Activated CD8-positive, alpha-beta memory T cell treated with anti-CD3 and anti-CD28 coated beads for 1 hour (primary cell): ENCODE data around the gene TMEM37.

Experiments used
- DNase-seq, 2 donors: peaks; one replicate each; pipeline ENCODE4 v3.0.0-alpha.2; 2020; ENCODE audit warnings: low read depth in 1 of 2; ENCODE audit errors: extremely low read depth in 1 of 2

Gene TMEM37

DNA sequence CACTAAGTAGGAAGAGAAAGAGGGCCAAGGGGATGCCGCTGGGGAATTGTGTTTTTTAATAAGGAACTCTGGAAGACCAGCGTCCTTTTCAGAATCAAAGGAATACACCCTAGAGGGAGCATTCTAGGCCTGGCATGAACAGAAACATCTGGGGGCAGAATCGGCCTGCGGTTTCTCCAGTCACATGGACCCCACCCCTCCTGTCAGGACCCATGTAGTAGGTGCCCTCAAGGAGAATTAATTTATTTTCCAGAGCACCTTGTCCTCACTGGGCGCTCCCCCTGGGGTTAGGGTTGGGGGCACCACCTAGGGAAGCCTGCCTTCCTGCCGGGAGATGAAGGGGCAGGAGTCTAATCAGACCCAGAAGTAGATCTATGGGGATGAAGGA lies 44.2 kb downstream of the TMEM37 start:
- no peak for DNase-seq

DNA sequence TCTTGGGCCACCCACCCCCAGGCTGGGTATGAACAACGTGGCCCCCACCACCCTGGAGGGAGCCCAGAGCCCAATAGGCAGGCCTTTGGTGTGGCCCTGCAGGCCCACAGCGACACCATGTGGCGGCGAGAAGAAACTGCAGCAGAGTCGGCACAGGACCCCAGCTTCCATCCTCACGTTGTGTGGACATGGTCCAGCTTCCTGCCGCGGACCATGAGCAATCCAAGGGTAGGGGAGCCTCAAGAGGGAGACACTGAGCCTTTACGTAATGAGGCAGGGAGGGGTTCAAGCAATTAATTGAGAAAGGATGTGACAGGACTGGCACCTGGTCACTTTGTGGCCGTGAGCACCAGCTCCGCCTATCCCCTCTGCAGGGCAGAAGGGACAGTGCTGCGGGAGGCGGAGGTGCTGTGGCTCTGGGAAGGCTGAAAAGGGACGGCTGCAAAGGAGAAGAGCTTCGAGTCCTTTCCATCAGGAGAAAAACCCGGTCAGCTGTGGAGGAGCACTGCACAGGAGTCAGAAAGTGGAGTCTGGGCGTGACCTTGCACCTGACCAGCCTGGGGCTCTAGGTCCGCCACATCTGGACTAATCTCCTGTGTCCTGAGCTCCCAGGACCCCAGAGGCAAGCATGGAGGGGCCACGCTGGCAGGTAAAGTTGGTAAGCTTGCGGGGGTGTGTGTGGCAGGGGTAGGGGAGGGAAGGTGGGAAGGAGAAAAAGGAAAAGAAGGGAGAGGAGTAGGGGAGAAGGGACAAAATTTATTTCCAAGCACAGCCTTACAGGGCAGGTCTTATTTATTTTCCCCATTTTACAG lies 44.9 kb downstream of the TMEM37 start:
- DNase-seq, result no peak

DNA sequence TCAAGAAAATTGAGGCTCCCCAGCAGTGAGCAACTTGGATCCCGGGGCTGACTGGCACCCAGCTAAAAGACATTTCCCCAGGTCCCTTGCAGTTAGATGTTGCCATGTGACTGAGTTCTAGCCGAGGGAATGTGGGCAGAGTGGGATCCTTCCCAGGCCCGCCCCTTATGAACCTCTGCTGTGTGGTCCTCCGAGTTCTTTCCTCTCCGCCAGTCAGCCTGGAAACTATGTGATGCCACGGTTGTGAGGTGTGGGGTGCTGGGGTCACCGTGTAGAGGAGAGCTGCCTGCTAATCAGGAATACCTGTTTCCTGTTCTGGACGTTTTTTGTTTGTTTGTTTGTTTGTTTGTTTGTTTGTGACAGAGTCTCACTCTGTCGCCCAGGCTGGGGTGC lies 45.5 kb downstream of the TMEM37 start:
- no peak for DNase-seq

DNA sequence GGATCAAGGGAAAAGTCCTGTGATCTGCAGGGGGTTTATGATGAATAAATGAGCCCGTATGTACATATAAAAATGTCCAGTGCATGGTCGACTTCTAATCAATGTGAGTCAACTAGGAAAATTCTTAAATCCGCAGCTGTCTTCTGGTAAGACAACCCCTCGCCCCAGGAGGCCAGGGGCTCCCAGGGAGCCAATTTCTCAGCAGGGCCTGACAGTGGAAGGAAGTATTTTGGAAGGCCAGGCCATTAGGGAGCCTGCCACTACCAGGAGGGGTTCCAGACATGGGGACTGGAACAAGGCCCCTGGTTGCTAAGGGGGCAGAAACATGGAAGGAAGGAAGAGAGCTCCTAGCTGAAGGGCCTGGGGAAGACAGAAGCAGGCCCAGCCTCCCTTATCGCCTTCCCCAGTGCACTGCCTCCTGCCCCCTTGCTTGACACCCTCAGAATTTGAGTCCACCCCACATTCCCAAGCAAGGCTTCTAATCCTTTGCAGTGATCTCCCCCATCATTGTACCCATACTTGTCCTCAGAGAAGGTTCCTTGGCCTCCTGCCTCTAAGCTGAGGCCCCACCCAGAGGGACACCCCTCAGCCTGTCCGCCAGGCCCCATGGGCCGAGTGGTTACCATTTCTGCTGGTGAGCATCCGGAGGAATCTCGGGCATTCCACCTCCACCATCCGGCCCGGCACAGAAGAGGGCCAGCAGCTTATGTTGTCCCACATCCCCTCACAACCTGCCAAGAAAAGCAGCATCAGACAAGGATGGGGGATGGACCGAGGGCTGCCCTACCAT lies 46.7 kb downstream of the TMEM37 start:
- DNase-seq, result no peak

DNA sequence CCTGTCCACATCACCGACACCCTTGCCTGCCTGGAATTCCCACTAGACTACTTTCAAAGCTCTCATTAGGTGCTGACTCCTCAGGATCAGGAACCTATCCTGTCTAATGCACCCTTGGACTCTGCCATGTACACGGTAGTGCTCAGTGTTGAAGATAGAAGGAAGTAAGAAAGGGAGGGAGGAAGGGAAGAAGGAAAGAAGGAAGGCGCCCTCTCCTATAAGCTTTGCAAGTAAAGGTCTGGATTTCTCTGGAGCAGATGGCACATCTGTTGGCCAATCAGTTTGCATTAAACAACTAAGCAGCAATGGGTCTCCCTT lies 47.3 kb downstream of the TMEM37 start:
- DNase-seq, result no peak

DNA sequence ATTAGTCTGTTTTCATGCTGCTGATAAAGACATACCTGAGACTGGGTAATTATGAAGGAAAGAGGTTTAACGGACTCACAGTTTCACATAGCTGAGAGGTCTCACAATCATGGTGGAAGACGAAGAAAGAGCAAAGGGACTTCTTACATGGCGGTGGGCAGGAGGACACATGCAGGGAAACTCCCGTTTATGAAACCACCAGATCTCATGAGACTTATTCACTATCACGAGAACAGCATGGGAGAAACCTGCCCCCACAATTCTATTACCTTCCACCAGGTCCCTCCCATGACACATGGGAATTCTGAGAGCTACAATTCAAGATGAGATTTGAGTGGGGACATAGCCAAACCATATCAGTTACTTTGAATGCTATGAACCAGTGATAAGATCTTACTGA lies 48.5 kb downstream of the TMEM37 start:
- no peak for DNase-seq

DNA sequence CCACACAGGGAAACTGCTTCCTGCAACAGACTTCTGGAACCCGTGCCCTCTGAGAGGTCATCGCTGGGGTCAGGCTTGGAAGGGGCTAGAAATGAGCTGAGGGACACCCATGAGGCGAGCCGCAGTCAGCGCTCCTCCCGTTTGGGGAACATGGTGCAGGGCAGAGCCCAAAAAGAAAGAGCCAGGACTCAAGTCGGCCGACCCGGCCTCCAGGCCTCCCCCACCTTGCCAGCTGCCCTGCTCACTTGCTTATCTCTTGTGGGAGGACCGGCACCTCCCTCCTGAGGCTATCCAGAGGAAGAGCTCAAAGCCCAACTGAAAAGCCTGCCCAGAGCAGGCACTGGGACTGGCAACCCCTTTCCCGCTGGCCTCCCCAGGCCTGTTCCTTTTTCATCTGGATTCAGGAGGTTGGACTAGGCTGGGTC lies 49.1 kb downstream of the TMEM37 start:
- no peak for DNase-seq

DNA sequence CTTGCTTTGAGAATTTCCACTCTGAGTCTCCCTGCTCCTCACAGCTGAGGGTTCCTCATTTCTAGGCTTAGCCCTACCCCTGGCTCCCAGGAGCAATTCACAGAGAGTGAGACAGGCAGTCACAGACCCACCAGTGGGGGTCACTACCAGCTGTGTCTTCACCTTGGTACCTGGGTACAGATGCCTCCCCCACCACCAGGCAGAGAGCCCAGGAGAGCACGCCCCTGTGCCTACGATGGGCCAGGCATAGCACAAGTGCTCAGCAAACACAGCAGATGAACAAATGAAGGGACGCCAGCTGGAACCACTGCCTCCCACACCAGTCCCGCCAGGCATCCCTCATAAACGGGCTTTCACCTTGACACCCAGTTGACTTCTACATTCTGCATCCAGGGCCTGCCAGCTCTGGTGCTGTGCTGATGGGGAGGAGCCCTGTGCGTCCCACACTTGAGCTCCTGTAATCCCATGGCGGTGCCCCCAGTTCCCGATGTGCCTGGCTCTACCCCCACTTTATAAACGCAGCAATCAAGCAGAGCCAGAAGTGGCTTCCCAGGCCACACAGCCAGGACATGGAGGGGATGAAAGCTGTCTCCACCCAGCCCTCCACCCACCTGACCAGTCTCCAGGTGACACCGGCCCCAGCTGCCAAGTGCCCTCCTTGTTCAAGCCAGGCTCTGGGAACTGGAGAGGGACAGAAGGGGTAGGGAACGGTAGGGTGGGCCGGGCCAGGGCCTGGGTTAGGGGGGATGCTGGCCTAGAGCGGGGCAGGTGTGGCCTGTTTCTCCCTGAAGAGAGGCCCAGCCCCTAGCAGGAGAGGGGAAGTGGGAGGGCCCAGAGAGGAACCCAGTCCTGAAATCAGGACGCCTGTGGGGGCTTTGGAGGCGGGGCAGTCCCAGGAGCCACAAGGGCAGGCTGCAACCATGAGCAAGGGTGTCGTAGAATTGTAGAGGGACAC lies 50.1 kb downstream of the TMEM37 start:
- DNase-seq, result no peak

DNA sequence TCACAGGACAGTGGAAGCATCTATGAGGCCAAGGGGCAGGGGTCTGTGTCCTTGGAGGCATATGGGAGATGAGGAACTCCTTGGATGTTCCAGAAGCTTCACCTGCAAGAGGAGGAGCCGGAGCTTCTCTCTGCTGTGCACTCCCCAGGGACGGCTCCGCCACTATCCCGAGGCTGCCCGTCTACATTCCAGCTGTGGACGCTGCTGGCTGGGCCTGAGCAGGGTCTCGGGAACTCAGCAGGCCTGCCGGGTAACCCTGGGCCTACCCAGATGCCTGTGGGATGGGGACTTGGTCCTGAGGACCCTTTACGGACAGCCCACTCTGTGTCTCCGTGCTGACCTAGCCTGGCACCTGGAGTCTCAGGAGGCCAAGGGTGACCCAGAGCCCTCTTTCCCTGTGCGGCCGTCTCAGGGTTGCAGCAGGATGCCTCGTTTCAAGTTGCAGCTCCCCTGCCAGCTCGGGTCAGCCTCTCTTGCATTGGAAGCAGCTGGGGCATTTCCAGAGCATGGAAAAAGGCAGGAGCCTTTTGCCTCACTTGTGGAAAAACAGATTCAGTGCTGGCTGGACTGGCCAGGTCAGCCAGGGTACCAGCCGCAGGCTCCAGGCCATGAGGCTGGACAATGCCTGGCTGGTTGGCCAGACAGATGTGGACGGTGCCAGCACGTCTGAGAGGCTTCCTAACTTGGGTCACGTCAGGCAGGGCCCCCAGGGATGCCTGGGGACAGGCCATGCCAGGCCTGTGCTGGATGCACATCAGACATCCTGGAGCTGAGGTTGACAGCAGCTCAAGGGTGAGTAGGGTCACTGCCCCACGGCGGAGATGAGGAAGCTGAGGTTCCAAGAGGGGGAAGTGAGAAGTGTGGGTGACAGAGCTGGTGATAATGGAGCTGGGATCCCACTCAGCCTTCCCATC lies 51.1 kb downstream of the TMEM37 start:
- DNase-seq, result no peak

DNA sequence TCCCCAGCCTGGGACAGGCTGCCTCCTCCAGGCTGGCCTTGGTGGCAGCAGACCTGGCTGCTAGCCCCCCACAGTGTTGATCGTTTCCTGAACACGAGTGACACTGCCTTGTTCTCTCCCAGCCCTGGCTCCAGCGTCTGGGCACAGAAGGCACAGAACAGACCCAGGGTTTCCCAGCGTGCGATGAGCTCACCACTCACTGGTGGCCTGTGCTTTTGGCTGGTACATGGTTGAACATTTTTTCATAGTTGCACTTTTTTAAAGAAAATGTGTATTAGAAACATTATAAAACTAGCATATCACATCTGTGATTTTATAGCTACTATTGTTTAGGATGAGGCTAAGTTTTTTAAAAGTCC lies 51.7 kb downstream of the TMEM37 start:
- no peak for DNase-seq

DNA sequence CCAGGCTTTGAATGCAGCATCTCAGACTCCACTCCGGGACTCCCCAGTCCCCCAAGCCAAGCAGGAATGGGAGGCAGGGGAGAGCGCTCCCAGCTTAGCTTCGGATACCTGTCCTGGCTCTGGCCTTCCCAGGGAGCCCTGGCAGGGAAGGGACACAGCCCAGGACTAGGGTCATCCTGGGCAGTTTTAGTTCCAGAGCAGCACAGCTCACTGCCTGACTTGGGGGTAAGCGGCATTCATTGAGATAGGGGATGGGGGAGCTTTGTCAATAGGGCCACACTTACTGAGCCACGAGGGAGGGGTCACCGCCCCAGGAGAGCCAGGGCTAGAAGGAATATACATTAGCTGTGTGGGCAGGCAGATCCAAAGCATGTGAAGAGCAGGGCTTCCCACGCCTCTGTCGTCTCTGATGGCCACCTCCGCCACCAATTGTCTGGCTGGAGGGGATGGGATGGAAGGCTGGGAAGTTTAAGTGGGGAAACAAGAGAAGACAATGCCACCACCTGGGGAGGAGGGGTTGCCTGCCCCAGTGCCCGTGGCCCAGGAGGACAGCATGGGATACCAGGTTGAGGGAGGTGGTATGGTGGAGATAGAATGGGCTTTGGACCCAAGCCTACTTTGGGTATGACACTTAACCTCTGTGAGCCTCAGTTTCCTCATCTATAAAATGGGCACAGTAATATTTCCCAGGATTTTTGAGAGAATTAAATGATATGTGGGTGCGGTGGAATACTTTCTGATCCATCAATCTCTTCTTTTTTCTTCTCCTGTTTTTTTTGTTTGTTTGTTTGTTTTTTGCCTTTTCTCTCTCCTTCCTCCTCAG lies 52.5 kb downstream of the TMEM37 start:
- no peak for DNase-seq

DNA sequence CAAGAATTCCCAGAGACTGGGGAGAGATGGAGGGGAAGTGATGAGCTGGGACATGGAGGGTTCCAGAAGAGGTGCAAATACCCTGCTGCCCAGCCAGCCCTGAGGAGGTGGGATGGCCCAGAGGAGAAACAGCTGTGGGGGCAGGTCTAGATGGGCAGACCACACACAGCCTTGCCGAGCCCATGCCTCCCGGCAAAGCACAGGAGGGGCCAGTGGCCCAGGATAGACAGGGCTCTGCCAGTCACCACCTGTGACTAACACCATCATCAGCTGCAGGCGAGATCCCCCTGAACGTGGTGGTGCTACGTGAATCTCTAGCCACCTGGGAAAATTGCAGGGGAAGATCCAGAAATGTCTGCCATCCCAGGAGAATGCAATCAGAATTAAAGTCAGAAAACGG lies 53.2 kb downstream of the TMEM37 start:
- DNase-seq, result no peak

DNA sequence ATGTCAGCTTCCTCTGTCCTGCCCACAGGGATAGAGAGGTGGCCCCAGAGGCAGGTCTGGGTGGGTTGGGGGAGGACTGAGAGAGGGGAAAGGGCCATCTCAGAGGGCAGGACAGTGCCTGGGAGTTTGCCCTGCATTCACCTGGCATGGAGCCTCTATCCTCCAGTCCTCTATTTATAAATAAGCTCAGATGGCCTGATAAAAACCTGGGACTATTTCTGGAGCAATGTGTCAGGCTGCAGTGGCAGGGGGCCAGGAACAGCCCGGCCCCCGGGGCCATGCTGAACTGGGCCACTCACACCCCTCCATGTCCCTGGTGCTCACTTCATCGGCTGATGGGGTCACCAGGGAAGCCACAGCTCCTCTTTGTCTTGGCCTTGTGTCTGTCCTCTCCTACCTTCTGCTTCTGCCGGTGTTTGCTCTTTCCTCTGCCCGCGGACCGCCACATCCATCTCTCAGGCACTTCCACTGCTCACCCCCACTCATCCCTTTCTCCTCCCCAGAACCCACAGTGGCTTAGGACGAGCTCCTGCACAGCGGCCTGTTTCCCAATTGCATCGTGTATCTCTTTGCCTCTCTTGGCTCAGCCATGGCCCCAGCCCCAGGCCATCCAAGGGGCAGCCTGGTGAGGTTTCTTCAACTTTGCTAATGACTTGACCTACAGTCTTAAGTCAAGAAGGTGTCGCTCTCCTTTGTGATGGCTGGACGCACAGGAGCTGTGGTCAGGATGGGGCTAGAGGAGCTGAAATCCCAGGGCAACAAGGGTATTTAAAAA lies 53.9 kb downstream of the TMEM37 start:
- no peak for DNase-seq

DNA sequence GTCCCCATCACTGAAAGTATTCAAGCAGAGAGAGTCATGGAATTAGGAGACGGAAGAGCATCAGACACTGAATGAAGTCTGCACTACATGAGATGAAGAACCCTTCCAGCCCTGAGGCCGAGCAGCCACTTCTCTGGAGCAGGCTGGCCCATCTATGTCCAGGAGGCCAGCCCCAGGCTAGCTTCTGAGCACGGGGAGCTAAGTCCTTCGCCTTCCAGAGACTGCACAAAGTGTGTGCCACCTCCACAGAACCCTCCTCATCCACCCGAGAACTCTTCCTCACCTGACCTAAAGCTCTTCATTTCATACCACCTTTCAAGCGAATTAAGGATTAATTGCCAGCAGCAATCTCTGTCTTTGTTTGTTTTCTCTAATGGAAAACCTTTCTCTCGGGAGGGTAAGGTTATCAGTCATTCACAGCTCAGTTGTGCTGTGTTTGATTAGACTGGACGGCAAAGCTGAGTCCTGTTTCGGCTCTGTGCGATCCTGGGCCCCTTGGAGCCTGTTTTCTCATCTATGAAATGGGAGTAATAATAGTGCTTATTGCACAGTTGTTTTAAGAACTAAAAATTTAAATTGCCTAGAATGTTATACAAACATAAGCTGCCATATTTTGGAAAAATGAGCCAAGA lies 54.7 kb downstream of the TMEM37 start:
- no peak for DNase-seq

DNA sequence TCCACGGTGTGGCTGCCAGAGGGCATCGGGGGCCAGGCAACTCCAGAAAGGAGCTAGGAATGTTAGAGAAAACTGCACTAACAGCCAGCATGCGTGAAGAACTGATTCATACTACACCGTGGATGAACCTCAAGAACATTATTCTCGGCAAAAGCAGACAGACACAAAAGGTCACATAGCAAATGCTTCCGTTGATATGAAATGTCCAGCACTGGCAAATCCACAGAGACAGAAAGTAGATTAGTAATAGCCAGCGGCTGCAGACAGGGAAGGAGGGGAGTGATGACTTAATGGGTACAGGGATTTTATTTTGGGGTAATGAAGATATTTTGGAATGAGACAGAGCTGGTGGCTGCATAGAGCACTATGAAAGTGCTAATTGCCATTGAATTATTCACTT lies 55.2 kb downstream of the TMEM37 start:
- no peak for DNase-seq

DNA sequence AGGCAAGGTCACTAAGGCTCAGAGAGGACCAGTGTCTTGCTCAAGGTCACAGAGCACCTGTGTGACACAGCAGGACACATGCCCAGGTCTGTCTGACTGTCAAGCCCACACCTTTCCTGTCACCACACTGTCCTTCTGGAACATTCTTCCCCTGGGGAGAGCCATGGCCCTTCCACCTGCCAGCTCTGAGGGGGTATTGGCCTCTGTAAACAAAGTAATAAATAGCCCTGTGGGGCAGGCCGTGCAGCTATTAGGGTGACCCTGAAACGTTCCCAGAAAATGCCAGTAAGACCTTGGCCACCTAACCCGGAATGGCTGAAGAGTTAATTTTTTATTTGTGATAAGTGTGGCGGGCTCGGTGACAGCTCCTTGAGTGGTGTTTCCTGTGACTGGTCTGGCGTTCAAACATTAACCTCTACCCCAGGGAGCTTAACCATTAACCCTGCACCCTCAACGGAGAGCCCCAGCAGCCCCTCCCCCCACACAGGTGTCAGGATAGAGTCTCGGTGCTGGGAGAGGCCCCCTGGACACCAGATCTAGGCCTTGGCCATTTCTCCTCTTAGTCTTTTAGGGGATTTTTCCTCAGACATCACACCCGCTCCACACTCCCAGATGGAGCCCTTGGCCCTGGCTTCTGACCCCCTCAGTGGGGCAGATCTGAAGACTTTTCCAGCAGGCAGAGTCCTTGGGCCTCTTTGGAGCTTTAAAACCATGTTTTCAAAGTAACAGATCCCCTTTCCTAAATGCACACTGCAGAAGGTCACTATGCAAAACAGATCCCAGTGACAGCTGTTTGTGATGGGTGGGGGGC lies 56.0 kb downstream of the TMEM37 start:
- DNase-seq, result no peak
